Measurements from ENCODE around the gene COX7A2. TPM values are rescaled to one million over a fixed set of nuclear protein-coding genes. Genes with fewer than 3 reads are reported as not detected.

The COX7A2 gene
- total RNA-seq, 2 donors from 2014 or later: 795 to 814 TPM

DNA sequence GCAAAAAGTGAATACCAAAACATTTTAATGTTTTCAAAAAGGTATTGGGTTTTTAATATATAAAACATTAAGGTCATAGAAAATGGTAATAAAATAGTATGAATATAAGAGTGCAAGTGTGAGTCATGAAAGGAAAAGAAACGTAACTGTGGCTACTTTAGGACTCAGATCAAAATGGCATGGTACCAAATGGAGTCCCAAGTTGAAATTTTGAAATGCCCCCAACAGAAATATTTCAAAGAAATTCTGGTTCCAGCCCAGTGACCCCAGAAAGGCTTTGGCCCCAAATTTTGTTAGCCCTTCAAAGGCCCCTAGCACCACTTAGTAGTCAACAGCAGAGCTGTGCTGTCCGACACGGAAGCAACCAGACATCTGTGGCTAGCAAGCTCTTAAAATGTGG, 43.7 kb downstream of the COX7A2 start:
- intact Hi-C loops (cut with DNase I): loop anchor here (5.0 kb wide), 1 partner anchor 448 kb away; no protein-coding TSS in a partner anchor
- Histone ChIP-seq H3K9ac (ENCODE audit: low read depth in 2 of 2, low read length in 2 of 2) (no peak overlapping the region), H3K4me1 (no peaks in the 10 kb centered on the region), H3K4me3 (no peak overlapping the region), H3K9me3 (no peaks in the 10 kb centered on the region), H3K36me3 (no peaks in the 10 kb centered on the region), H3K27ac (no peak overlapping the region), H3K27me3 (peaks cover 18% of the 10 kb centered on the region)
- DNase-seq: no peak
- TF ChIP-seq, protein P1, sequence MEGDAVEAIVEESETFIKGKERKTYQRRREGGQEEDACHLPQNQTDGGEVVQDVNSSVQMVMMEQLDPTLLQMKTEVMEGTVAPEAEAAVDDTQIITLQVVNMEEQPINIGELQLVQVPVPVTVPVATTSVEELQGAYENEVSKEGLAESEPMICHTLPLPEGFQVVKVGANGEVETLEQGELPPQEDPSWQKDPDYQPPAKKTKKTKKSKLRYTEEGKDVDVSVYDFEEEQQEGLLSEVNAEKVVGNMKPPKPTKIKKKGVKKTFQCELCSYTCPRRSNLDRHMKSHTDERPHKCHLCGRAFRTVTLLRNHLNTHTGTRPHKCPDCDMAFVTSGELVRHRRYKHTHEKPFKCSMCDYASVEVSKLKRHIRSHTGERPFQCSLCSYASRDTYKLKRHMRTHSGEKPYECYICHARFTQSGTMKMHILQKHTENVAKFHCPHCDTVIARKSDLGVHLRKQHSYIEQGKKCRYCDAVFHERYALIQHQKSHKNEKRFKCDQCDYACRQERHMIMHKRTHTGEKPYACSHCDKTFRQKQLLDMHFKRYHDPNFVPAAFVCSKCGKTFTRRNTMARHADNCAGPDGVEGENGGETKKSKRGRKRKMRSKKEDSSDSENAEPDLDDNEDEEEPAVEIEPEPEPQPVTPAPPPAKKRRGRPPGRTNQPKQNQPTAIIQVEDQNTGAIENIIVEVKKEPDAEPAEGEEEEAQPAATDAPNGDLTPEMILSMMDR (IDR thresholded peaks at IDR 0.05): no peak

DNA sequence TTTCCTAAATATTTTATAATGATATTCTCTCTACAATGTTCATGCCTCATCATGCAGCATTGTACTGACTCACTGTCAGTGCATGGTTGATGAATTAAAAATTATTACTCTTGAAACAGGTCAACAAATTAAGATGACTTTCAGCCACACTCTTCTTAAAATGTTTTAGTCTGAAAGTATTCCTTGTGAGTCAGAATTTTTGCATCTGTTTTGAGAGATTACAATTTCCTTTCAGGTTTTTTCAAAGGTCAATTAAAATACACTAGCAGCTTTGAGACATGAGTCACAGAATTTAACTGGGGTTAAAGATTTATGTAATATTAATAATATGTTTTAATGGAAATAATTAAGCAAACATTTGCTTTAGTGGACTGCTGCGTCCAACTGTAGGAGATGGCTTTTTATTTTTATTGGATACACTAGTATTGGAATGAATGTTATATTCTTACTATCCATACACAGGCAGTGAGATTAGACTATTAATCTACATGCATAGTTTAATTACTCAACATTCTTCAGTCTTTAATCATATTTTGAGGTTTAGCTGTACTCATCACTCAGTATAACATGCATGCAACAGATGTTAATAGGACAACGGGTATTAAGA, 47.4 kb downstream of the COX7A2 start:
- Histone ChIP-seq H3K27me3 (no peaks in the 10 kb centered on the region), H3K36me3 (no peaks in the 10 kb centered on the region), H3K9ac (ENCODE audit: low read depth in 2 of 2, low read length in 2 of 2) (no peak overlapping the region), H3K9me3 (no peaks in the 10 kb centered on the region), H3K4me3 (no peak overlapping the region), H3K27ac (no peak overlapping the region), H3K4me1 (no peaks in the 10 kb centered on the region)
- TF ChIP-seq, protein P1 (IDR thresholded peaks at IDR 0.05): no peak
- intact Hi-C loops (cut with DNase I): no loop called here
- no peak for DNase-seq

DNA sequence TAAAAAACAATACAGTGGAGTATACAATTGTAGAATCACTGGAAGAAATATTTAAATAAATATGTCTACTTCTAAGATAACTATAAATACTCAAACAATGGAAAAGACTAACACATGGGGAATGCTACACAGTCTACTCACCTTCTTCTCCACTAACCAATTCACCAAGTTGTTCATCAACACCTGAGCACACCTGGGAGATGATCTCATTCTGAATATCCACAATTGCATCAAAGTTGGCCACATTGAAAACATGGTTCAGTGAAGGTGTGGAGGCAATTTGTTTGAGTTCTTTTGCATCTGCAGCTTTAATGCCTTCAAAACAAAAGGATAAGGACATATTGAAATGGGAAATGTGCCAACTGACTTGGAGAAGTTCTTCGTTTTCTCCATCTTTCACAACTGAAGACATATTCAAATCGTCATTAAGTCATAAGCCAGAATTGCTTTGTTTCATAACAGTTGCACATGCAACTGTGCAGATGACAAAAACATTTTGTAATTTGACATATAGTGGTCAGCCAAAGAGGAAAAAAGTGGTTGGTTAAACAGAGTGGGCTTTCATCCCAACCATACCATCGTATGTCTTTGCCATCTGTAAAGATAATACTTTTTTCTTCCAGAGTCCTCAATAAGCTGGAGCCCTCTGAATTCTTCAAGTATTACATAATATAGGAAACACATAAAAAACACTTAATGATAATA, 55.2 kb downstream of the COX7A2 start:
- TF ChIP-seq, protein P1 (IDR thresholded peaks at IDR 0.05): no peak
- Histone ChIP-seq H3K27me3 (no peaks in the 10 kb centered on the region), H3K4me1 (no peaks in the 10 kb centered on the region), H3K4me3 (no peak overlapping the region), H3K27ac (no peak overlapping the region), H3K9ac (ENCODE audit: low read depth in 2 of 2, low read length in 2 of 2) (no peak overlapping the region), H3K36me3 (no peaks in the 10 kb centered on the region), H3K9me3 (no peaks in the 10 kb centered on the region)
- intact Hi-C loops (cut with DNase I): no loop called here
- no peak for DNase-seq

Other genes with a start within 250 kb of the COX7A2 start
- gene COL12A1, start 37.7 kb downstream of the COX7A2 start, total RNA-seq: 10 to 100 TPM in 1 of 2 donors, 1 to 10 TPM in 1; 3.6 to 20.2 TPM
- gene TMEM30A, start 41.0 kb upstream of the COX7A2 start, total RNA-seq: 100 to 1,000 TPM in 1 of 2 donors, 10 to 100 TPM in 1; 69.5 to 112 TPM
- 1 to 10 TPM in 1 of 2 donors, under 1 TPM in 1; 0.57 to 6.5 TPM for gene FILIP1, start 250.0 kb upstream of the COX7A2 start, total RNA-seq

Measured in colonic mucosa (tissue), 4 donors.